Loucy (cell line): ENCODE measurements around the gene REEP1.

Experiments used
- H2AFZ ChIP-seq: fragments of 200-600 bp; sonication (generic); 2 replicates; pipeline ENCODE4 v1.6.0; 2016; ENCODE audit warnings: antibody characterized with exemption, mild to moderate bottlenecking, low read length, moderate library complexity
- H3F3A ChIP-seq: fragments of 200-600 bp; 2 replicates; pipeline ENCODE4 v1.6.0; 2016; ENCODE audit warnings: antibody characterized with exemption, low read depth, mild to moderate bottlenecking
- H3K27me3 ChIP-seq: fragments of 200-600 bp; sonication (generic); 2 replicates; pipeline ENCODE4 v1.6.1; 2014; ENCODE audit warnings: low read length, mild to moderate bottlenecking; ENCODE audit not compliant: insufficient read depth, poor library complexity, severe bottlenecking
- H3K36me3 ChIP-seq: fragments of 200-600 bp; sonication (generic); 2 replicates; pipeline ENCODE4 v1.6.1; 2016; ENCODE audit warnings: low read length; ENCODE audit not compliant: insufficient read depth
- H3K4me1 ChIP-seq: fragments of 200-600 bp; sonication (generic); 2 replicates; pipeline ENCODE4 v1.5.1; 2014; ENCODE audit warnings: low read length, mild to moderate bottlenecking; ENCODE audit not compliant: insufficient read depth, poor library complexity, severe bottlenecking
- H3K4me2 ChIP-seq: fragments of 200-600 bp; sonication (generic); 2 replicates; pipeline ENCODE4 v1.6.0; 2014; ENCODE audit warnings: antibody characterized with exemption, low read length, low read depth, mild to moderate bottlenecking; ENCODE audit not compliant: poor library complexity, severe bottlenecking
- H3K4me3 ChIP-seq: fragments of 200-600 bp; sonication (generic); 2 replicates; pipeline ENCODE4 v1.5.1; 2014; ENCODE audit warnings: low read length, mild to moderate bottlenecking, mixed read lengths; ENCODE audit not compliant: poor library complexity, severe bottlenecking
- H3K79me2 ChIP-seq: fragments of 200-600 bp; sonication (generic); 2 replicates; pipeline ENCODE4 v1.6.1; 2014; ENCODE audit warnings: low read length; ENCODE audit not compliant: insufficient read depth
- H3K9ac ChIP-seq: fragments of 200-600 bp; sonication (generic); 2 replicates; pipeline ENCODE4 v1.6.0; 2014; ENCODE audit warnings: mild to moderate bottlenecking, low read depth, low read length, moderate library complexity; ENCODE audit not compliant: poor library complexity, severe bottlenecking
- H3K9me2 ChIP-seq: fragments of 200-600 bp; sonication (generic); replicated peaks from 2 replicates; pipeline ENCODE4 v1.6.1; 2016; ENCODE audit warnings: low read depth, low read length, mixed read lengths
- H3K9me3 ChIP-seq: fragments of 200-600 bp; sonication (generic); 2 replicates; pipeline ENCODE4 v1.6.1; 2014; ENCODE audit warnings: mild to moderate bottlenecking, antibody characterized with exemption, low read length, low read depth; ENCODE audit not compliant: insufficient read depth
- H4K20me1 ChIP-seq: fragments of 200-600 bp; sonication (generic); 2 replicates; pipeline ENCODE4 v1.6.0; 2014; ENCODE audit warnings: antibody characterized with exemption, low read length, mild to moderate bottlenecking; ENCODE audit not compliant: insufficient read depth, poor library complexity, severe bottlenecking
- CTCF ChIP-seq: fragments of 200-600 bp; sonication (generic); conservative IDR thresholded peaks from 2 replicates; pipeline ENCODE4 v1.5.1; 2014; ENCODE audit warnings: mild to moderate bottlenecking, antibody characterized with exemption, low read length
- EZH2phosphoT487 ChIP-seq: fragments of 200-600 bp; IDR thresholded peaks from 2 replicates; pipeline ENCODE4 v1.6.1; 2018; ENCODE audit warnings: antibody characterized with exemption, mild to moderate bottlenecking, moderate library complexity, borderline replicate concordance

Gene REEP1

GRCh38 chr2:86225581-86225980, 111.8 kb downstream of the REEP1 start:
- no peaks in the 10 kb centered on the region for H3K79me2 ChIP-seq
- H3K9me3 ChIP-seq, result no peaks in the 10 kb centered on the region
- no peak overlapping the region for H3K4me3 ChIP-seq
- H3F3A ChIP-seq, result no peaks in the 10 kb centered on the region
- H4K20me1 ChIP-seq, result no peaks in the 10 kb centered on the region
- TF ChIP-seq CTCF, result no peak
- TF ChIP-seq EZH2phosphoT487, result no peak
- H3K9ac ChIP-seq, result no peak overlapping the region
- no peaks in the 10 kb centered on the region for H3K9me2 ChIP-seq
- no peaks in the 10 kb centered on the region for H3K36me3 ChIP-seq
- no peak overlapping the region for H3K4me2 ChIP-seq
- H3K27me3 ChIP-seq, result no peaks in the 10 kb centered on the region
- H3K4me1 ChIP-seq, result no peaks in the 10 kb centered on the region
- H2AFZ ChIP-seq, result no peak overlapping the region

- no peaks in the 10 kb centered on the region for H3K79me2 ChIP-seq
- no peaks in the 10 kb centered on the region for H3K36me3 ChIP-seq
- H3K4me1 ChIP-seq, result no peaks in the 10 kb centered on the region
- H3K27me3 ChIP-seq, result no peaks in the 10 kb centered on the region
- TF ChIP-seq EZH2phosphoT487 (no peak), CTCF (no peak)
- no peak overlapping the region for H3K9ac ChIP-seq
- H3K4me3 ChIP-seq, result no peak overlapping the region
- no peaks in the 10 kb centered on the region for H3F3A ChIP-seq
- H3K9me3 ChIP-seq, result no peaks in the 10 kb centered on the region
- no peaks in the 10 kb centered on the region for H3K9me2 ChIP-seq
- H2AFZ ChIP-seq, result no peak overlapping the region
- H3K4me2 ChIP-seq, result no peak overlapping the region
- H4K20me1 ChIP-seq, result no peaks in the 10 kb centered on the region
Observed at GRCh38 chr2:86224645-86225355, 112.6 kb downstream of the REEP1 start.

GRCh38 chr2:86223927-86224560, 113.4 kb downstream of the REEP1 start:
- H3F3A ChIP-seq, result no peaks in the 10 kb centered on the region
- H2AFZ ChIP-seq, result no peak overlapping the region
- no peaks in the 10 kb centered on the region for H3K4me1 ChIP-seq
- H4K20me1 ChIP-seq, result no peaks in the 10 kb centered on the region
- H3K27me3 ChIP-seq, result no peaks in the 10 kb centered on the region
- no peak overlapping the region for H3K4me2 ChIP-seq
- TF ChIP-seq EZH2phosphoT487 (no peak), CTCF (no peak)
- no peak overlapping the region for H3K4me3 ChIP-seq
- H3K9ac ChIP-seq, result no peak overlapping the region
- no peaks in the 10 kb centered on the region for H3K9me3 ChIP-seq
- H3K79me2 ChIP-seq, result no peaks in the 10 kb centered on the region
- no peaks in the 10 kb centered on the region for H3K36me3 ChIP-seq
- H3K9me2 ChIP-seq, result no peaks in the 10 kb centered on the region
